ENCODE measurements around the gene PTPN2.

The PTPN2 gene

DNA sequence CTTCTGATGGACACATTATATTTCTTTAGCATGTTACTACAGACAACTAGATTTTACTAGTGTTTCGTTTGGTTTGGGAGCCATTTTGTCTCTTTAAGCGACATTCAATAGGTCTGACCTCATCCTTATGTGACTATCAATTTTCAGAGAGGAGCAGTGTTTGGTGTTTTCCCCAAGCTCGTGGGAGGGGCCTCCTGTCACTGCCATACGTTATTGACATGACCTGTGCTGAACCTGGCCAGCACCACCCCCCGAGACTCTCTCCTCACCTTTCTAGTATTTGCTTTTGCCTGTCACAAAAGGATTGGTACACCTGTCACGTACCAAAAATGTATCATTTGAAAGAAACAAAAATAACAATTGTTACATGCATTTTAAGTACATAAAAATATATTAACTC lies 111.9 kb downstream of the PTPN2 start:
- Histone ChIP-seq H3K27me3 (ENCODE audit: low read length) (no peaks in the 10 kb centered on the region), H3K79me2 (ENCODE audit: insufficient read depth, low read length) (no peaks in the 10 kb centered on the region), H3K9me2 (replicated peaks; ENCODE audit: insufficient read depth, low read length) (no peaks in the 10 kb centered on the region), H3F3A (ENCODE audit: insufficient read depth) (no peaks in the 10 kb centered on the region), H3K4me2 (ENCODE audit: low read depth, low read length, poor library complexity, severe bottlenecking) (no peak overlapping the region), H3K9me3 (ENCODE audit: insufficient read depth, low read length) (no peaks in the 10 kb centered on the region), H4K20me1 (ENCODE audit: low read depth, low read length) (no peaks in the 10 kb centered on the region), H2AFZ (ENCODE audit: low read depth, low read length, severe bottlenecking) (no peak overlapping the region), H3K27ac (ENCODE audit: low read depth, low read length) (no peak overlapping the region), H3K4me3 (ENCODE audit: insufficient read depth, low read length, poor library complexity, severe bottlenecking) (no peak overlapping the region), H3K36me3 (ENCODE audit: low read length) (no peaks in the 10 kb centered on the region), H3K9ac (ENCODE audit: low read length) (no peak overlapping the region)
- no peak for TF ChIP-seq EZH2phosphoT487 (conservative IDR thresholded peaks at IDR 0.05; ENCODE audit: low read length)
- TF ChIP-seq, protein P1, sequence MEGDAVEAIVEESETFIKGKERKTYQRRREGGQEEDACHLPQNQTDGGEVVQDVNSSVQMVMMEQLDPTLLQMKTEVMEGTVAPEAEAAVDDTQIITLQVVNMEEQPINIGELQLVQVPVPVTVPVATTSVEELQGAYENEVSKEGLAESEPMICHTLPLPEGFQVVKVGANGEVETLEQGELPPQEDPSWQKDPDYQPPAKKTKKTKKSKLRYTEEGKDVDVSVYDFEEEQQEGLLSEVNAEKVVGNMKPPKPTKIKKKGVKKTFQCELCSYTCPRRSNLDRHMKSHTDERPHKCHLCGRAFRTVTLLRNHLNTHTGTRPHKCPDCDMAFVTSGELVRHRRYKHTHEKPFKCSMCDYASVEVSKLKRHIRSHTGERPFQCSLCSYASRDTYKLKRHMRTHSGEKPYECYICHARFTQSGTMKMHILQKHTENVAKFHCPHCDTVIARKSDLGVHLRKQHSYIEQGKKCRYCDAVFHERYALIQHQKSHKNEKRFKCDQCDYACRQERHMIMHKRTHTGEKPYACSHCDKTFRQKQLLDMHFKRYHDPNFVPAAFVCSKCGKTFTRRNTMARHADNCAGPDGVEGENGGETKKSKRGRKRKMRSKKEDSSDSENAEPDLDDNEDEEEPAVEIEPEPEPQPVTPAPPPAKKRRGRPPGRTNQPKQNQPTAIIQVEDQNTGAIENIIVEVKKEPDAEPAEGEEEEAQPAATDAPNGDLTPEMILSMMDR (IDR thresholded peaks at IDR 0.05; ENCODE audit: insufficient read depth, low read length, poor library complexity, severe bottlenecking), result no peak

DNA sequence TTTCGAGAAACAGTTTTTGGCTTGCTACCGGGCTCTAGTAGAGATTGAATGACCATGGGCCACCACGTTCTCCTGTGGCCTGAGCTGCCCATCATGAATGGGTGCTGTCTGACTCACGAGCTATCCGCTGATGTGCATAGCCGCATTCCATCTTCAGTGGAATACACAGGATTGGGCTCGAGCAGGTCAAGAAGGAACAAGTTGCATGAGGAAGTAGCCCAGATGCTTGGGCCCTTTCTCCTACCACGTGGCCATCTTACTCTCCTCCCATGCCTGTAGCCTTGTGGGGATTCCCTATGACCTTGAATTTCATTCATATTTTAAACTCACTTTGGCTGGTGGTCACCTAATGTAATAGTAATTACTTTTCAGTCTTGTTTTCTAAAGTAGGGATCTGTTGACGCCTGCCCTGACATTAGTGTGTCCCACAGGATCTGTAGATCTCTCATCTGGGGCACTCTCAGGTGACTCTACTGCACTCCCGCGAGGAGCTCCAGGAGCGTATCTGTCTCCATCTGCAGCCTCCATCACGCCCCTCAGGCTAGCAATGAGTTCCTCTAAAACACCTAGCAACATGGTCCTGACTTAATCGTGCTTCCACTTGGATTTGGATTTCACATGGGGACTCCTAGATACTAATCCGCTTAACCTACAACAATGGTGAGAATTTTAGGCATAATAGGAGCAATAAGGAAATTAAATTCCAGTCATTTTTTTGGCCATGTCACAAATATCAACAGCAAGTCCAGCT lies 113.4 kb downstream of the PTPN2 start:
- no peak overlapping the region for H3K27ac ChIP-seq (ENCODE audit: low read depth, low read length)
- TF ChIP-seq, protein P1 (IDR thresholded peaks at IDR 0.05; ENCODE audit: insufficient read depth, low read length, poor library complexity, severe bottlenecking), result no peak
- no peak for TF ChIP-seq EZH2phosphoT487 (conservative IDR thresholded peaks at IDR 0.05; ENCODE audit: low read length)
- H3K4me3 ChIP-seq (ENCODE audit: insufficient read depth, low read length, poor library complexity, severe bottlenecking), result no peak overlapping the region
- H3K4me2 ChIP-seq (ENCODE audit: low read depth, low read length, poor library complexity, severe bottlenecking), result no peak overlapping the region
- no peaks in the 10 kb centered on the region for H4K20me1 ChIP-seq (ENCODE audit: low read depth, low read length)
- no peaks in the 10 kb centered on the region for H3K36me3 ChIP-seq (ENCODE audit: low read length)
- H3K9ac ChIP-seq (ENCODE audit: low read length), result no peak overlapping the region
- no peak overlapping the region for H2AFZ ChIP-seq (ENCODE audit: low read depth, low read length, severe bottlenecking)
- no peaks in the 10 kb centered on the region for H3K9me2 ChIP-seq (replicated peaks; ENCODE audit: insufficient read depth, low read length)
- no peaks in the 10 kb centered on the region for H3K27me3 ChIP-seq (ENCODE audit: low read length)
- no peaks in the 10 kb centered on the region for H3K79me2 ChIP-seq (ENCODE audit: insufficient read depth, low read length)
- H3F3A ChIP-seq (ENCODE audit: insufficient read depth), result no peaks in the 10 kb centered on the region
- no peaks in the 10 kb centered on the region for H3K9me3 ChIP-seq (ENCODE audit: insufficient read depth, low read length)

DNA sequence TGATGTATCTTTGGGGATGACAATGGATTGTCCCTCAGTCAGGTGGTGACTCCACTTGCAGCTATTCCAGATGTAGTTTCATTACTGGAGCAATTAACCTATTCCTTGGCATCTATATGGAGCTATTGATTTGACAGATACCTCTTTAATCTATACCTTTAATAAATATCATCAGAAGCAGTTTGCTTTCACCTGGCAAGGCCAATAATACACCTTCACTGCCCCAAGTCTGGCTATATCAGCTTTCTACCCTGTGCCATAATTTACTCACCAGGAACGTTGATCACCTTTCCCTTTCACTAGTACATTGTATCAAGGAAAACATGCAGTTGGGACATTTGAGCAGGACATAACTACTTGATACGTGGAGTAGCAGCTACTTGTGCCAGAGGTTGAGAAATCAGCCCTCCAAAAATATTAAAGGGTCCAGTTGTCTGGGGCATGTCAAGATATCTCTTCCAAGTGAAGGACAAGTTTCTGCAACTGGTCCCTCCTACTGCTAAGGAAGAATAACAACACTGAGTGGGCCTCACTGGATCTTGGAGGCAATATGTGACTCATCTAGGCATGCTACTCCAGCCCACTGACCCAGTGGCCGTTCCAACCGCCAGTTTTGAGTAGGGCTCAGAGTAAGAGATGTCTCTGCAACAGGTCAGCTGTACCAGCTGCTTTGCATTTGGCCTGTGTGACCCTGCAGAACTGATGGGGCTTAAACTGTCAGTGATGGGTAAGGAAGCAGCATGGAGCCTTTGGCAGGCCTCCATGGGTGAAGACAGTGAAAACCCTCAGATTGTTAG lies 114.2 kb downstream of the PTPN2 start:
- Histone ChIP-seq H4K20me1 (ENCODE audit: low read depth, low read length) (no peaks in the 10 kb centered on the region), H2AFZ (ENCODE audit: low read depth, low read length, severe bottlenecking) (no peak overlapping the region), H3K79me2 (ENCODE audit: insufficient read depth, low read length) (no peaks in the 10 kb centered on the region), H3K9me3 (ENCODE audit: insufficient read depth, low read length) (no peaks in the 10 kb centered on the region), H3F3A (ENCODE audit: insufficient read depth) (no peaks in the 10 kb centered on the region), H3K9ac (ENCODE audit: low read length) (no peak overlapping the region), H3K9me2 (replicated peaks; ENCODE audit: insufficient read depth, low read length) (no peaks in the 10 kb centered on the region), H3K36me3 (ENCODE audit: low read length) (no peaks in the 10 kb centered on the region), H3K4me3 (ENCODE audit: insufficient read depth, low read length, poor library complexity, severe bottlenecking) (no peak overlapping the region), H3K27me3 (ENCODE audit: low read length) (no peaks in the 10 kb centered on the region), H3K27ac (ENCODE audit: low read depth, low read length) (no peak overlapping the region), H3K4me2 (ENCODE audit: low read depth, low read length, poor library complexity, severe bottlenecking) (no peak overlapping the region)
- TF ChIP-seq EZH2phosphoT487 (conservative IDR thresholded peaks at IDR 0.05; ENCODE audit: low read length), result no peak
- TF ChIP-seq, protein P1 (IDR thresholded peaks at IDR 0.05; ENCODE audit: insufficient read depth, low read length, poor library complexity, severe bottlenecking), result no peak

Data from SU-DHL-6 (cell line).